DMS153 (cell line): ENCODE data around the gene THBS2.
"Not testable (repeated sequence)": the region's sequence is repeated elsewhere in the genome, so short reads cannot be mapped to it uniquely, and the experiment has no call there.

ENCODE experiments used
- DNase-seq: peaks from one replicate; lab custom pipeline; 2025; lab: John Stamatoyannopoulos, UW

Gene THBS2

GRCh38 chr6:169230946-169231789, 22.5 kb downstream of the THBS2 start:
- DNase-seq, result no peak

- no peak for DNase-seq
Measured at GRCh38 chr6:169230322-169230665, 23.4 kb downstream of the THBS2 start.

DNA sequence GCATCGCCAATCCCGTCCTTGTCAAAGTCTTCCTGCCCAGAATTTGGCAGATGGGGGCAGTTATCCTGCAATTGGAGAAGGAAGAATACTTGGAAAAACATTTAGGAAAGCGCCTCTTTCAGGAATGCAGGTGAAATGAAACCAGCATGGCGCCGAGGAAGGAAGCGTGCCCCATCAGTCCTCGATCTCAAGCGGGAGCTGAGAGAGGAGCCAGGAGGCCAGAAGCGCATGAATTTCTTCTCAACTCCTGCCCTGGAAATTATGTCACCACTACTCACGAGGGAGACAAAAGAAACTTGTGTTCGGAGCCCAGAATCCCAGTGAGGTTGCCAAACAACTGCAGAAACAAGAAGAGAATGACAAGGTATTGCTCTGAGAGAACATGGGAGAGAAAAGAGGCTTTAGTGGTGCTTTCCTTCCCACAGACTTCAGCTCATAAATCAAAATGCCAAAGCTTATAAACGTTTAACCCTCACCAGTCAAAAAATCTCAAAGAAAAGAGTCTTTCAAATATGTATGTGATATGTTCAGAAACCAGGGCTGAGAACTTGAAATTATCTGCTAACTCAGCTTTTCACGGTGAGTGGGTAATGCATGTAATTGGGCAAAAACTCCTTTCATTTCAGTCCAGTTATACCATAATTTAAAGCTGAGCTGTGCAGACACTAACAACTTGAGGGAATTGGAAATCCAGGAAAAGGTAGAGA, 23.9 kb downstream of the THBS2 start:
- DNase-seq, result no peak

DNA sequence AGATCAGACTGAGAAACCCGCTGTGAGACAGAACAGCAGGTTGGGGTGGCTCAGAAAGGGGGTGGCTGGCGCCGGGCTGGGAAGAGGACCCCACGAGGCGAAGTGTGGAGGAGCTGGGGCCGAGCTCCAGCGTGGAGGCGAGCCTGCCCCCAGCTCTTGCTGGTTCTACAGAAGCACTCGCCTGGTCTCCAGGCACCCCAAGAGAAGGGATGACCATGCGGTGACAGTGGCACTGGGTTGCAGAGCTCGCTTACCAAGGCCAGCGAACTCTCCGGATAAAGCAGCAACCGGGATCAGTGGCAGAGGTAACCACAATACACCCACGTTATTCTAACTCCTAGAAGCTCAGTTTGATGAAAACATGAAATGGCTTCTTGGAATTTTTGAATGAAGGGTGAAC, 26.5 kb downstream of the THBS2 start:
- no peak for DNase-seq

- no peak for DNase-seq
Measured at GRCh38 chr6:169225887-169226286, 27.8 kb downstream of the THBS2 start.

DNA sequence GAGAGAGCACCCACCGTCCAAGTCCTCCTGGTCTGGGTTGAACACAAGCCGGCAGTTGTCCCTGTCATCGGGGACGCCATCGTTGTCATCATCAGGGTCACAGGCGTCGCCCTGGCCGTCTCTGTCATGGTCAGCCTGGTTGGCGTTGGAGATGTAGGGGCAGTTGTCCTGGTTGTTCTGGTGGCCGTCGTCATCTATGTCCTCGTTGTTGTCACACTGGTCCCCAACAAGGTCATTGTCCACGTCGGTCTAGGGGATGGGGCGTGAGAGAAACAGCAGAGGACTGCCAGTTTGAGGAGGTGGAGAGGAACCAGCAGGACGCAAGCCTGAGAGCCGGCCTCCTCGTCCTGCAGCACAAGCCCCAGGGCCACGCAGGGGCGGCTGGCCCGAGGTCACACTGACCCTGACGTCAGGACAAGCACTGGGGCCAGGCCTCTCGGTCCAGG, 28.5 kb downstream of the THBS2 start:
- no peak for DNase-seq

- DNase-seq, result no peak
Measured at GRCh38 chr6:169224716-169225115, 28.9 kb downstream of the THBS2 start.

- DNase-seq, result no peak
Measured at GRCh38 chr6:169224185-169224695, 29.4 kb downstream of the THBS2 start.

DNA sequence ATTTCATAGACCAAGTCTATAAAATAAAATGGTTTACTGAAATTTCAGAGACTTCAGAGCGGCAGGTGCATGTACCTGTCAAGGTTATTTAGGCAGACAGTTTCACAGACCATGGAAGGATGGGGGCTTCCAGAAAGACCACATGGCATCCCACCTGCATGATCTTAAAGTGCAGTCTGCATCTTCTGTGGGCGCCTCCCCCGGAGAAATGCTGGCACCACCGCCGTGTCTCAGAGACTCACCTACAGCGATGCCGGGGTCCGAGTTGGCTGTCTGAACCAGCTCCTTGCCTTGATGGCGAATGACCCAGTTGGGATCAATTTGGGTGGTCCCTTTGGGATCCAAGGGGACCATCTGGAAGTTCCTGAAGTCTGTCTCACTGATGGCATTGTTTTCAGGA, 30.6 kb downstream of the THBS2 start:
- no peak for DNase-seq

DNA sequence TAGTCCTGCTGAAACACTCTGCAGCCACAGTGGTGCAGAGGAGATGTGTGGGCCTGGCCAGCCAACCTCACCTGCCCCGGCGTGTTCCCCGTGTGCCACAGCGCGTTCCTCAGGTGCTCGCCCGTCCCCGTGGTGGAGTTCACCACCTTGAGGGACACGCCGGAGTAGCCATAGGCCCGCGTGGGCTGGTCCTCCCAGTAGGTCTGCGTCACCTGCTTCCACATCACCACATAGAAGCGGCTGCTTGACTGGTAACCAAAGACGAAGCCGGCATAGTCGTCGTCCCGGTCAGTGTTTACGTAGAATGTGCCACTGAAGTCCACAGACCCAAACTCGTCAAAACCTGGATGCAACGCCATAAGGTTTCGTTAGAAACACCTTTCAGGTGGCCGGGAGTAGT, 31.5 kb downstream of the THBS2 start:
- DNase-seq, result no peak

- no peak for DNase-seq
Measured at GRCh38 chr6:169221264-169221663, 32.4 kb downstream of the THBS2 start.

GRCh38 chr6:169220068-169220964, 33.3 kb downstream of the THBS2 start:
- no peak for DNase-seq

DNA sequence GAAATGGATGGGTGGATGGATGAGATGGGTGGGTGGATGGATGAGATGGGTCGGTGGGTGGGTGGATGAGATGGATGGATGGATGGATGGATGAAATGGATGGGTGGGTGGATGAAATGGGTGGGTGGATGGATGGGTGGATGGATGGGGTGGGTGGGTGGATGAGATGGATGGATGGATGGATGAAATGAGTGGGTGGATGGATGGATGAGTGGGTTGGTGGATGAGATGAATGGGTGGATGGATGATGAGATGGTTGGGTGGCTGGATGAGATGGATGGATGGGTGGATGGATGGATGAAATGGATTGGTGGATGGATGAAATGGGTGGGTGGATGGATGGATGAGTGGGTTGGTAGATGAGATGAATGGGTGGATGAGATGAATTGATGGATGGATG, 35.7 kb downstream of the THBS2 start:
- no peak for DNase-seq

DNA sequence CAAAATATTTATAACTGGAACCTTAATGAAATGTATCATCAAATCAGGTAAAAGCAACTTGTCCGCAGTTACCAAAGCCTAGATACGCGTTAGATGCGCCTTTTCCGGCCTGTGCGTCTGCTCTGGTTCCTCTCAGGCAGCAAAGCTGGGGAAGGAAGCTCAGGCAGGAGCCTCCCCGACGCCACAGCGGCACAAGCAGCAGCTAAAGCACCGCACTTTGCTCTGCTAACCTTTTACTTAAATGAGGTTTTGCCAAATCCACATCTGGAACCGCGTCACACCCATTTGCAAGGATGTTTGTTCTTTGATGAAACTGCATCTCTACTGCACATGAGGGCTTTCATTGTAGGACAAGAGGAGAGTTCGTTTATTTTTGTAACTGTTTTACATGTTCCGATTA, 36.8 kb downstream of the THBS2 start:
- no peak for DNase-seq

DNA sequence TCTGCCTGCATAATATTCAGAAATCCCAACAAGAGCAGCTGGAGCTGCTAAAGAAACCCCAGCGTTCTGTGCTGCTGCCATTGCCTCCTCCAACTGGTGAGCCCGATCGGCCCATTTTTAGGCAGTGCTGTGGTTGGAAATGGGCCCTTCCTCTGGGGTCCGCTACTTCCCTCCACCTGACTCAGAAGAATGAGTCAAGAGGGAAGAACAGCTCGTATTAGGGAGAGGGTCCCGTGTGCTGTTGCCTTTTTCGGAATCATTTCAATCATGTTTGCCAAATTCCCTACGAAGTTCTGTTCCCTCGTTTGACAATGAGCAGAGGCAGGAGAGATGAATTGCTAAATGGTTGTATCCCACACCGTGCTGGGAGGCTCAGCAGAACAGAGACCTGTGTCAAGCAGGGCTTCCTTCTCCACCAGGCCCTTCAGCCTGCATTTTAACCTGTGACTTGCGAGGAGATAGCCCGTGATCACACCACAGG, 38.4 kb downstream of the THBS2 start:
- DNase-seq, result no peak

DNA sequence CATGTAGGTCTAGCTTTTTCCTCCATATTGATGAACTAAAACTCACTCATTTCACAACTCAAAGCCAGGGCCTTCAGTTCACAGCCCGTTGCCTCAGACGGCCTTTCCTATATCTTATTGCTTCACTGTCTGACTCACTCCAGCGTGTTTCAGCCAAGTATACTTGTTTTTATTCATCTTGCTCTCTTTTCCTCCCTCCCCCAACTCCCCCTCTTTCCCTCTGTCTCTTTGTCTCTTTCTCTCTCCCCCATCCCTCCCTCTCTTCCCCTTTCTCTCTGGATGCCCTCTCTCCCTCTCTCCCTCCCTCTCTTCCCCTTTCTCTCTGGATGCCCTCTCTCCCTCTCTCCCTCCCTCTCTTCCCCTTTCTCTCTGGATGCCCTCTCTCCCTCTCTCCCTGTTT, 38.9 kb downstream of the THBS2 start:
- not testable (repeated sequence) for DNase-seq

- DNase-seq, result no peak
Measured at GRCh38 chr6:169213814-169214520, 39.7 kb downstream of the THBS2 start.

GRCh38 chr6:169212897-169213813, 40.5 kb downstream of the THBS2 start:
- peak; percentile 69 for DNase-seq

- DNase-seq, result no peak
Measured at GRCh38 chr6:169212436-169212835, 41.2 kb downstream of the THBS2 start.

DNA sequence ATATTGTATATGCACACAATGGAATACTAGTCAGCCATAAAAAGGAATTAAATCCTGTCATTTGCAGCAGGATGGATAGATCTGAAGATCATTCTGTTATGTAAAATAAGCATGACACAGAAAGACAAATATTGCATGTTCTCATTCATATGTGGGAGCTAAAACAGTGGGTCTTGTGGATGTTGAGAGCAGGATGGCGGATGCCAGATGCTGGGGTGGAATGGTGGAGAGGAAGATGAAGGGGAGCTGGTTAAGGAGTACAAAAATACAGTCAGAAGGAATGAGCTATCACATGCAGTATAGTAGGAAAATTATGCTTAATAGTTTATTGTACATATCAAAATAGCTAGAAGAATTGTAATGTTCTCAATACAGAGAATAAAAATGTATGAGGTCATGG, 41.8 kb downstream of the THBS2 start:
- DNase-seq, result no peak
